Cardiac muscle cell (in vitro differentiated cells and primary cell): ENCODE results near the gene HTR3A. TPM values are rescaled to one million over a fixed set of nuclear protein-coding genes. Genes with fewer than 3 reads are reported as not detected.

Experiments used
- DNase-seq, 2 donors: peaks; one replicate each; pipeline versions ENCODE4 v3.0.0 to v3.0.0-alpha.2; 2010 to 2017; ENCODE audit warnings: low read depth in 1 of 2, low spot score in 1 of 2
- H3K27ac ChIP-seq: fragments of 200-600 bp; sonication (generic); 2 replicates; pipeline ENCODE4 v1.5.1; 2016
- H3K27me3 ChIP-seq: fragments of 200-600 bp; sonication (generic); 2 replicates; pipeline ENCODE4 v1.6.0; 2016; ENCODE audit warnings: control low read depth
- H3K36me3 ChIP-seq: fragments of 200-600 bp; sonication (generic); 2 replicates; pipeline ENCODE4 v1.5.1; 2016; ENCODE audit warnings: control low read depth
- H3K4me1 ChIP-seq: fragments of 200-600 bp; sonication (generic); 2 replicates; pipeline ENCODE4 v1.8.1; 2017; ENCODE audit warnings: low read depth, mild to moderate bottlenecking, mixed run types
- H3K4me3 ChIP-seq: fragments of 200-600 bp; sonication (generic); 2 replicates; pipeline ENCODE4 v1.5.1; 2016; ENCODE audit warnings: mild to moderate bottlenecking
- H3K9me3 ChIP-seq: fragments of 200-600 bp; sonication (generic); 2 replicates; pipeline ENCODE4 v1.5.1; 2017; ENCODE audit warnings: low read depth, mild to moderate bottlenecking, control low read depth
- polyA plus RNA-seq: library from polyadenylated mRNA; unstranded; fragments of >200 nt; fragmentation: Nextera tagmentation; extraction: Ambion mirVana; gene quantifications from 2 replicates; pipeline ENCODE4 v1.2.1, GENCODE V29; 2016
- total RNA-seq: library from RNA; depleted of rRNA; stranded (reverse); fragments of >200 nt; gene quantifications from 2 replicates; pipeline ENCODE4 v1.2.3, GENCODE V29; 2016
- TF ChIP-seq, protein P1 (sequence below): IDR thresholded peaks from 2 replicates; pipeline ENCODE4 v1.5.1; 2012; ENCODE audit warnings: low read depth, mild to moderate bottlenecking, low read length

The HTR3A gene
- total and polyA plus RNA-seq, 2 experiments from 2014 or later: 0.24 TPM; not detected in 1

DNA sequence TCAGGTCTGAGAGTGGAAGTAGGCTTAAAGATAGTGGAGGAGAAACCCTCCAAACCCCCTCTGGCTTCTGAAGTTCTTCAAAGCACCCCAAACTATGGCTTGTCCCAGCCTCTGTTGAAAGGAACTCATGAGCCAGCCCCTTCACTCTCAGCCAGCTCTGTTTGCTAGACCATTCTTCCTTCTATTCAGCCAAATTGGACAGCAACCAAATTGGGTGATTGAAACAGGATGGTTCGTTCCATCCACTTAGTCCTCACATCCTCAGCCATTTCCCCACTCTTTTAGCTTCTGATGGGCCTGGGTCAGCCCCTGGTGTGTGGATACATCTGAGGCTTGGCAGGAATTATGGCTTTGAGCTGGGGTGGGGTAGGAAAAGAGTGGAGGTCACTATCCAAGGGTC lies 4.5 kb downstream of the HTR3A start:
- H3K27ac ChIP-seq: no peak overlapping the region
- H3K36me3 ChIP-seq: no peaks in the 10 kb centered on the region
- H3K27me3 ChIP-seq: no peaks in the 10 kb centered on the region
- TF ChIP-seq, protein P1, sequence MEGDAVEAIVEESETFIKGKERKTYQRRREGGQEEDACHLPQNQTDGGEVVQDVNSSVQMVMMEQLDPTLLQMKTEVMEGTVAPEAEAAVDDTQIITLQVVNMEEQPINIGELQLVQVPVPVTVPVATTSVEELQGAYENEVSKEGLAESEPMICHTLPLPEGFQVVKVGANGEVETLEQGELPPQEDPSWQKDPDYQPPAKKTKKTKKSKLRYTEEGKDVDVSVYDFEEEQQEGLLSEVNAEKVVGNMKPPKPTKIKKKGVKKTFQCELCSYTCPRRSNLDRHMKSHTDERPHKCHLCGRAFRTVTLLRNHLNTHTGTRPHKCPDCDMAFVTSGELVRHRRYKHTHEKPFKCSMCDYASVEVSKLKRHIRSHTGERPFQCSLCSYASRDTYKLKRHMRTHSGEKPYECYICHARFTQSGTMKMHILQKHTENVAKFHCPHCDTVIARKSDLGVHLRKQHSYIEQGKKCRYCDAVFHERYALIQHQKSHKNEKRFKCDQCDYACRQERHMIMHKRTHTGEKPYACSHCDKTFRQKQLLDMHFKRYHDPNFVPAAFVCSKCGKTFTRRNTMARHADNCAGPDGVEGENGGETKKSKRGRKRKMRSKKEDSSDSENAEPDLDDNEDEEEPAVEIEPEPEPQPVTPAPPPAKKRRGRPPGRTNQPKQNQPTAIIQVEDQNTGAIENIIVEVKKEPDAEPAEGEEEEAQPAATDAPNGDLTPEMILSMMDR: no peak
- no peaks in the 10 kb centered on the region for H3K9me3 ChIP-seq
- DNase-seq: peak in 1 of 2 donors; percentile 9
- H3K4me1 ChIP-seq: peaks cover 5% of the 10 kb centered on the region
- H3K4me3 ChIP-seq: no peak overlapping the region

DNA sequence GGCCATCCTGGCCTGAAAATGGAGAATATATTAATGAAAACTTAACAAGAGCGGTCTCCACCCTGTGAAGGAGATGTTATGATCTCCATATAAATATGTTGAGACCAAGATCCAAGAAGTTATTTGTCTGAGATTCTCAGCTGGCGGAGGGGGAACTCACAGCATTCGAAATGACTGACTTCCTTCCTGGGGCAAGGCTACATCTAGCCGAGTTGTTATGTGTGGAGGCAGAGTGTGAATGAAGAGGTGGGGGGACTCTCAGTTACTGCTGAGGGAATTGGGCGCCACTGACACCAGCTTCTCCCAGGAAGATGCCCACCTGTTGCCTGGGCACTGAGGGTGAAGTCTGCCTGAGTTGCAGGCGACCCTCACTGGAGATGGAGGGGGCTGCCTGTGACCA lies 5.9 kb downstream of the HTR3A start:
- no peaks in the 10 kb centered on the region for H3K4me1 ChIP-seq
- no peaks in the 10 kb centered on the region for H3K27me3 ChIP-seq
- TF ChIP-seq, protein P1: no peak
- H3K27ac ChIP-seq: no peak overlapping the region
- H3K4me3 ChIP-seq: no peak overlapping the region
- H3K9me3 ChIP-seq: no peaks in the 10 kb centered on the region
- DNase-seq: no peak
- no peaks in the 10 kb centered on the region for H3K36me3 ChIP-seq

DNA sequence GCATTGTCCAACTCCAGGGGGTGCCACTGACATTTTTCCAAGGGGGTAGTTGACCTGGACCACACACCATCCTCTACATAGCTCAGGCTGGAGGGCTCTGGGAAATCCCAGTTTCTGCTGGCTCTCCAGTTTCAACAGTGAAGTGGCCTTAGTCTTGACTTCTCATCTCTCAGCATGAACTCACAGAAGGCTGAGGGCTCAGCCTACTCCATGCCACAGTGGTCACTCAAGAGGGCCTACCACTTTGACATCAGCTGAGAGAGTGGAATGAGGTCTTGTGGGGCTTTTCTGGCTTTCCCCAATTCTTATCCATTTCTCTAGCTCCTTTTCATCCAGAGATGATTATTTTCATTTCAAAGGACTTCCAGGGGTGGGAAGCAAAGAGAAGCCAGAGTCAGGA lies 7.4 kb downstream of the HTR3A start:
- no peak for DNase-seq
- no peaks in the 10 kb centered on the region for H3K36me3 ChIP-seq
- no peaks in the 10 kb centered on the region for H3K9me3 ChIP-seq
- TF ChIP-seq, protein P1: no peak
- no peak overlapping the region for H3K27ac ChIP-seq
- no peaks in the 10 kb centered on the region for H3K4me1 ChIP-seq
- no peak overlapping the region for H3K4me3 ChIP-seq
- no peaks in the 10 kb centered on the region for H3K27me3 ChIP-seq

DNA sequence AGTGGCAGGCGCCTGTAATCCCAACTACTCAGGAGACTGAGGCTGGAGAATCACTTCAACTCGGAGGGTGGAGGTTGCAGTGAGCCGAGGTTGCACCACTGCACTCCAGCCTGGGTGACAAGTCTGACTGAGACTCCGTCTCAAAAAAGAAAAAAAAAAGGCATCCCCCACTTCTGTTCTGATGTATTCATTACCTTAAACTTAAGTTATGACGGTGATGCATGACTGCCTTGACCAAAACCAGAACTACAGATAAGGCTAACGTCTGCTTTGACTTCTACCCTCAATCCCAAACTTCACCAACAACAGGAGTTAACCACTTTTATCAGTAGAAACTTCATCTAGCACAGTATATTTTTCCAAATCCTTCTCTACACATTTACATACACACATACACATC lies 9.9 kb downstream of the HTR3A start:
- Histone ChIP-seq H3K4me3 (no peak overlapping the region), H3K27ac (no peak overlapping the region), H3K27me3 (no peaks in the 10 kb centered on the region), H3K4me1 (no peaks in the 10 kb centered on the region), H3K9me3 (no peaks in the 10 kb centered on the region), H3K36me3 (no peaks in the 10 kb centered on the region)
- no peak for DNase-seq
- TF ChIP-seq, protein P1: no peak

DNA sequence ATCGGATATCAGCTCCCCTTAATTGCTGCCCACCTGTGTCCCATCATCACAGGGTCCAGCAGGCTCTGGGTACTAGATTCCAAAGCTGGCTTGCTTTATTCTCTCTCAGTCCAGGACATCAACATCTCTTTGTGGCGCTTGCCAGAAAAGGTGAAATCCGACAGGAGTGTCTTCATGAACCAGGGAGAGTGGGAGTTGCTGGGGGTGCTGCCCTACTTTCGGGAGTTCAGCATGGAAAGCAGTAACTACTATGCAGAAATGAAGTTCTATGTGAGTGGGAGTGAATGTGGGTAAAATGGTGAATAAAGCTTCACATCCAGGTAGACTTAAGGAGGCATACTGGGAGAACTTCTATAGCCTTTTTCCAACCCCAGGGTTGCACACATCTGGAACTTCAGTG lies 11.0 kb downstream of the HTR3A start:
- H3K4me1 ChIP-seq: no peaks in the 10 kb centered on the region
- H3K9me3 ChIP-seq: no peaks in the 10 kb centered on the region
- no peaks in the 10 kb centered on the region for H3K36me3 ChIP-seq
- TF ChIP-seq, protein P1: no peak
- no peak for DNase-seq
- H3K27me3 ChIP-seq: no peaks in the 10 kb centered on the region
- H3K27ac ChIP-seq: no peak overlapping the region
- H3K4me3 ChIP-seq: no peak overlapping the region
